Raji (cell line): Measurements from ENCODE around the gene EPHA6.

ENCODE experiments used
- POLR2A ChIP-seq: IDR thresholded peaks from 2 replicates; pipeline ENCODE4 v1.6.1; 2011; ENCODE audit warnings: low read depth, low read length, control low read depth; ENCODE audit not compliant: insufficient read depth

The EPHA6 gene

GRCh38 chr3:97488741-97489140, 674.3 kb downstream of the EPHA6 start:
- no peak for TF ChIP-seq POLR2A

DNA sequence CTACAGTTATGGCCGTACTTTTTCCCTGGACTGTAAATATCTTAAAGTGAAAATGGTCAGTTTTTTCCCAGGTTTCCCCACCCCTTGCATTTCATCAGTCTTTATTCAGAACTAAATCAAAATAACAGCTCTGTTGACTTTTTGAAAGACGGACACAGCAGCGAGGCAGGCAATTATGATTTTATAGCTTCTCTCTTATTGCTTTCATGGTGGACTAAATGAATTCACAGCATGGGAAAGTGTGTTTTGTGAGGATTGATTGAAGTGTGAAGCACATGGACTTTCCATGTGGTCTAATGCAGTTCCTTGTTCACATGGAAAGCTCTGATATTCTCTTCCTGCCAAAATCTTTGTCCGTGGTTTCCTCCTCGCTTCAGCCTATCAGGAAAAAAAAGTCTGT, 681.5 kb downstream of the EPHA6 start:
- TF ChIP-seq POLR2A, result no peak

- TF ChIP-seq POLR2A, result no peak
Measured at GRCh38 chr3:97497138-97497537, 682.7 kb downstream of the EPHA6 start.

DNA sequence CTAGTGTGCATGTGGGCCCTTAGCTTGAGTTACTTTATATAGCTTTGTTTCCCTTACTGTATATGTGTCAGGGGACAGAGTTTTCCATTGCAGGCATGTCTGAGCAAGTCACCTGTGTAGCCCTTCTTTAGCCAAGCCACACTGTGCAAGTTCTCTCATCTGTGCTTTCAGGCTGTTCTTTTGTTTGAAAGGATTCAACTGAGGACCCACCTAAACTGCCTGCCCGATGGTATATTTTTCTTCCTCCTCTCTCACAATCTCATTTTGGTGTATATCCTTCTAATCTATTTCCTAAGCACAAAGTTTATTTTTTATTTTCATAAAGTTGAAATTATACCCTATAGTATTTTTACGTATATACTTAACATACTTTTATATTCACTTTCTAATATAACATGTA, 690.1 kb downstream of the EPHA6 start:
- no peak for TF ChIP-seq POLR2A

- no peak for TF ChIP-seq POLR2A
Measured at GRCh38 chr3:97510795-97511194, 696.4 kb downstream of the EPHA6 start.

DNA sequence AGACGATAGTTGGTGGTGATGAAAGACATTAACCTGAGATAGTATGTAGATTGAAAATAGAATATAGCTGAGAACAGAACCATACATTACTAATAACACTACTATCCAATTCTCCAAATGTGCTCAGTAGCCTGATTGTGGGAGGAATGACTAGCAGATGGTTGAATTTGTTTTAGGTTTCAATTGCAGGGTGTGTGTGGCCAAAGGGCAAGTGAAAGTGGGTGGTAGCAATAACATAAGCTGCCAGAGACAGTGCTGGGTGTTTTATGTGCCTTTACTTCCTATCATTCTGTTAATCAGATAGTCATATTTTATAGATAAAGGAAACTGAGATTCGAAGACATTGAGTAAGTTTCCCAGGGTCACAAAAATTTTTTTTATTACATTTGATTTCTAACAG, 700.7 kb downstream of the EPHA6 start:
- TF ChIP-seq POLR2A, result no peak

GRCh38 chr3:97530691-97531090, 716.3 kb downstream of the EPHA6 start:
- TF ChIP-seq POLR2A, result no peak

DNA sequence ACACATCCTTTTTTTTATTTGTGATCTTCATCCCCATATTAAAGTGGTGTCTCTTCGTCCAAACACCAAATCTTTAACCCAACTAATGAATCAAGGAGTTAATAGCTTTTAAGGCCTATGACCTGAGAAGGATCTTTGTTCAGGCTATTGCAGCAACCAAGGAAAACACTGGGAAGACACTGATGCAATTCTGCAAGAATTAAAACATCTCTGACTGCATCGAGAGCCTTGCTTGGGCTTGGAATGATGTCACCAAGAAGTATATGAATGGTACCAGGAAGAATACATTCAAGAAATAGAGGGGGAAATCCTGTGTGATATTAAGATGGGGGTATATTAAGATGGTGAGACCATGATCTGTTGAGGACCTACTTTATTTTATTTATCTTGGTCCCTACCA, 736.0 kb downstream of the EPHA6 start:
- no peak for TF ChIP-seq POLR2A

DNA sequence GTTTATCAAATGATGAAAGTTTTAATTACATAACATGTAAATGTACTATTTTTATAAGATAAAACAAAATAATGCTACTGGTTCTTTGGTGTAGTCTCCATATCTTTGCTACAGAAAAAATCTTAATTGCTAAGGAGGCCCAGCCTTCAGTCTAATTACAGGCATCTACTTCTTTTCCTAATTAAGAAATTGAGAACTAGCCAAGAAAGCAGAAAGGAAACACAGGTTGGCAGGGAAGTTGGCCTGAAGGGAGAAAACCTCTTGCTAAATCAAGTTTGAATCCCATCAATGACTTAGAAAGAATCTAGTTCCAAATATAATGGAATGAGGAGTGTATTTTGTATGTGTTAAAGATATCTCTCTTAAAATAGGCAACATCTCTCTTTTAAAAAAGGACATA, 737.8 kb downstream of the EPHA6 start:
- no peak for TF ChIP-seq POLR2A

DNA sequence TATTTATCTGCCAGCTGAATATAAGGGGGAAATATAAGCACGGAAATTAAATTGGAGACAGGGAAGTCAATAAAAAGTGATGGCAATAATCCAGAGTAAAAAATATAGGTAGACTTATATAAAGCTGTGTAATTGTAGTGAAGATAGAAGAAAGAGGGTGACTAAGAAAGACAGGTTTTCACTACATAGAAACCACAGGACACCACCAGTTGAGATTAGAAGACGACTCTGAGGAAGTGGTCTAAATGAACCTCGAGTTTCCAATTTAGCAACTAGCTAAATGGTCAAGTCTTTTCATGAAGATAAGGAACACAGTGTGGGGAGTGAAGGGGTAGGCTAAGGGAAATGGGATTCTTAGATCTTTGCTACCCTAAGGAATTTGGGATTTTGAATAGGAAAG, 761.3 kb downstream of the EPHA6 start:
- TF ChIP-seq POLR2A, result no peak

DNA sequence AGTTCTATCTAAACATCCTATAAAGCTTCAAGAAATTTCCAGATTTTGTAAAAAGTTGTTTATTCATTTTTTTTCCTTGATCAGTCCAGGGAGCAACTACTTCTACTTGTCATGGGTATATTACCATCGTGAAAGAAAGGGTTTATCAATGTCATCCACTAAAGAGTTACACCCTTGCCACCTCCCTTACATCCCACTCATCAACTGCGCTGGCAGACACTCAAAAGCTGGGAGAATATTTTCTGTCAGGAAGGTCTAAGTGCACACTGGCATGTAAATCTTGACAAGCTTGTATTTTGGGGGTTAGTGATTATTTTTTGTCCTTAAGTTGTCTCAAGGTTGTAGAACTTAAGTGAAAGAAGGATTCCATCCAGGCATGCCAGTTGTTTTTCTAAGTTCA, 761.8 kb downstream of the EPHA6 start:
- TF ChIP-seq POLR2A, result no peak

GRCh38 chr3:97579365-97579764, 765.0 kb downstream of the EPHA6 start:
- no peak for TF ChIP-seq POLR2A

- TF ChIP-seq POLR2A, result no peak
Measured at GRCh38 chr3:97610626-97611025, 796.2 kb downstream of the EPHA6 start.

DNA sequence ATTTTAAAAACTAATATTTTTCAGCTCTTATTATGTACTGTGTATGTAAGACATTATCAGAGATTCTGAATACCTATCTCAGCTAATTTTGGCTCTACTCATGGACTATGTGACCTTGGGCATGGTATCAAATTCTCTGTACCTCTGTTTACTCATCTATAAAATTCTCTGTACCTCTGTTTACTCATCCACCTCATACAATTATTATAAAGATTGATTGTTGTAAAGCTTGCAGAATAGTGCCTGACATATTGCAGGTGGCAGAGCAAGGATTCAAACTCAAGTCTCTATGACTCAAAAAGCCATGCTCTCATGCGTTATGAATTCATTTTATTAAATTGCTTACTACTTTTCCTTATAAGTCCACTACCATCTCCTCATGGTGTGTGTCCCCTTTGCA, 798.2 kb downstream of the EPHA6 start:
- TF ChIP-seq POLR2A, result no peak

GRCh38 chr3:97613139-97613538, 798.7 kb downstream of the EPHA6 start:
- no peak for TF ChIP-seq POLR2A

- TF ChIP-seq POLR2A, result no peak
Measured at GRCh38 chr3:97636465-97636864, 822.1 kb downstream of the EPHA6 start.

DNA sequence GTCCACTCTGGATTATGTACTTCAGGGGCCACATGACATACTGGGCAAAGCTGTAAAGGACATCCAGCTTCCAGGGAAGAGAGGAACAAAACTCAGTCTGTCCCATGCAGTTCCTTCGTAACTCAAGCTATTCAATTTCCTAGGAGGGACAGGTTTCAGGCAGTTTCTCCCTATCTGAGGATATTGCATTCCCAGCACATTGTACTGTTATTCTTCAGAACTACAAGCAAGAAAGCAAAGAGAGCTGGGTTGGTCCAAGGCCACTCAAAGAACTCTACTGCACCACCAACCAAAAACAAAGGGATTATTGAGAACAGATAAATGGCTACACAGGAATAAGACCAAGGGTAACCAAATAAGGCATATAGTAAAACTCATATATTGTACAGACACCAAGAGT, 832.5 kb downstream of the EPHA6 start:
- no peak for TF ChIP-seq POLR2A

GRCh38 chr3:97647441-97647982, 833.1 kb downstream of the EPHA6 start:
- TF ChIP-seq POLR2A, result no peak

DNA sequence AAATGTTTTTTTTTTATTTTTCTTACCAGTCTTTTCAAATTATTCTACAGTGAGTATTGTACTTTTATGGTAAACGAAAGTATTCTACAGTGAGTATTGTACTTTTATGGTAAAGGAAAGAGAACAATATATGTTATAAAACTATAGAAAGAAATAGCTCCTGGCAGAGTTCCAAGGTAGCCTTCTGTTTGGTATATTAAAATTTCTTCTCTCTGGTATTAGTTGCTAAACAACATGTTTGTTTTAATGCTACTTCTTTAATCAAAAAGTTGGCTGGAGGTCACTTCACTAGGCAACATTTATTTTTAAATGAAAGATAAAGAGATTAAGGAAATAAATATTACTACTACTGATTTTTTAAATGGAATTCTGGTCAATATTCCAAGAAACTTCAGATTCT, 841.6 kb downstream of the EPHA6 start:
- no peak for TF ChIP-seq POLR2A

DNA sequence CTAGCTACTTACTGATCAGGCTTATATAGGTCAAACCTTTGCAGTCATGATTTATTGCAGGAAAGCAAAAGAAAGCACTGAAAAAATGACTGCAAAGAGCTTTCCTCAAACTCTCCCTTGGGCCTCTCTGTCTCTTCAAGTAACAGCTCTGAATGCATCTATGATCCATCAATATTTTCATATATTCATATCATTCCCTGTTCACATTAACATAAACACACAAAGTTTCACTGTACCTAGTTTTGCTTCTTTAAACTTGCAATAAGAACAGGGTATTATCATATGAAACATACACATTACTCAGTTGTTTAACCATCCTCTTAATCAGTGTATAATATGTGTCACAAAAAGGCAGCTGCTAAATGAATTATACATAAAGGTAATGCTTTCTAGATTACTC, 842.2 kb downstream of the EPHA6 start:
- TF ChIP-seq POLR2A, result no peak
